HG02884 (cell line): ENCODE results near the gene ZNF19.
A peak's percentile ranks its signal among the peaks of the same experiment; 100 is the strongest.
"Not testable (repeated sequence)": the region's sequence is repeated elsewhere in the genome, so short reads cannot be mapped to it uniquely, and the experiment has no call there.

ENCODE experiments used
- ATAC-seq: cut with Tn5 transposase; IDR thresholded peaks from one replicate; pipeline ENCODE4 v1.9.1; 2021; ENCODE audit warnings: mild to moderate bottlenecking, moderate library complexity; ENCODE audit not compliant: unreplicated experiment

Gene ZNF19

GRCh38 chr16:71489122-71489521 is at the start of gene ZNF19:
Gene ZNF19 (minus strand): TSS chr16:71489324. CDS start chr16:71482114, 7,210 bp downstream.
- ATAC-seq = no peak

- ATAC-seq = peak; percentile 85
Measured at GRCh38 chr16:71537643-71538042, 48.5 kb upstream of the ZNF19 start.

GRCh38 chr16:71536752-71537499 is 47.8 kb upstream of the ZNF19 start:
- no peak for ATAC-seq

GRCh38 chr16:71532366-71532765 is 43.2 kb upstream of the ZNF19 start:
- ATAC-seq = no peak

- no peak for ATAC-seq
Measured at GRCh38 chr16:71528863-71529262, 39.7 kb upstream of the ZNF19 start.

- ATAC-seq = no peak
Measured at GRCh38 chr16:71528257-71528656, 39.1 kb upstream of the ZNF19 start.

- no peak for ATAC-seq
Measured at GRCh38 chr16:71526111-71526631, 37.0 kb upstream of the ZNF19 start, which contains the start of gene CHST4. Gene CHST4 (plus strand): TSS chr16:71526426. CDS start chr16:71536678, 10,252 bp downstream.

GRCh38 chr16:71524566-71525553 is 35.7 kb upstream of the ZNF19 start:
- no peak for ATAC-seq

GRCh38 chr16:71520550-71520949 is 31.4 kb upstream of the ZNF19 start:
- no peak for ATAC-seq

GRCh38 chr16:71515026-71515425 is 25.9 kb upstream of the ZNF19 start:
- no peak for ATAC-seq

GRCh38 chr16:71514476-71514875 is 25.4 kb upstream of the ZNF19 start:
- no peak for ATAC-seq

- ATAC-seq = no peak
Measured at GRCh38 chr16:71513302-71513701, 24.2 kb upstream of the ZNF19 start.

- no peak for ATAC-seq
Measured at GRCh38 chr16:71507061-71507460, 17.9 kb upstream of the ZNF19 start.

- ATAC-seq = no peak
Measured at GRCh38 chr16:71504901-71505300, 15.8 kb upstream of the ZNF19 start.

GRCh38 chr16:71504051-71504450 is 14.9 kb upstream of the ZNF19 start:
- not testable (repeated sequence) for ATAC-seq

GRCh38 chr16:71501547-71501946 is 12.4 kb upstream of the ZNF19 start:
- no peak for ATAC-seq

GRCh38 chr16:71500964-71501363 is 11.8 kb upstream of the ZNF19 start:
- no peak for ATAC-seq

GRCh38 chr16:71499775-71500364 is 10.7 kb upstream of the ZNF19 start:
- ATAC-seq = no peak

- no peak for ATAC-seq
Measured at GRCh38 chr16:71498031-71498430, 8.9 kb upstream of the ZNF19 start.

- no peak for ATAC-seq
Measured at GRCh38 chr16:71493213-71493612, 4.1 kb upstream of the ZNF19 start.

- no peak for ATAC-seq
Measured at GRCh38 chr16:71492786-71493185, 3.7 kb upstream of the ZNF19 start.
